ENCODE results near the gene OSBPL3. TPM values are rescaled to one million over a fixed set of nuclear protein-coding genes. Genes with fewer than 3 reads are reported as not detected.

Gene OSBPL3
- total RNA-seq, 1 experiment from 2014 or later = 8.6 TPM

GRCh38 chr7:24860611-24861010 is 119.4 kb downstream of the OSBPL3 start:
- Histone ChIP-seq H3K56ac (ENCODE audit: insufficient read length, low read depth, low read length) (no peak overlapping the region), H3K79me2 (ENCODE audit: insufficient read depth, low read length) (no peaks in the 10 kb centered on the region), H3K9ac (ENCODE audit: extremely low read depth, insufficient read length, low read length) (no peak overlapping the region), H3K14ac (ENCODE audit: insufficient read depth, low read length) (no peak overlapping the region), H4K20me1 (ENCODE audit: control insufficient read depth, insufficient read depth, insufficient read length) (no peaks in the 10 kb centered on the region), H3K18ac (ENCODE audit: insufficient read length, low read depth, low read length) (no peak overlapping the region), H3K23me2 (ENCODE audit: insufficient read length, low read depth, low read length, poor library complexity, severe bottlenecking) (no peaks in the 10 kb centered on the region), H3K4me1 (ENCODE audit: insufficient read depth, low read length) (no peaks in the 10 kb centered on the region), H3K9me3 (ENCODE audit: control insufficient read depth, low read depth, low read length) (no peaks in the 10 kb centered on the region), H3K27ac (ENCODE audit: insufficient read length, low read depth, low read length) (no peak overlapping the region), H4K91ac (ENCODE audit: insufficient read length, low read depth, low read length) (no peak overlapping the region), H2BK20ac (ENCODE audit: low read depth, low read length, poor library complexity, severe bottlenecking) (no peak overlapping the region), H2AFZ (ENCODE audit: low read length) (no peak overlapping the region), H4K8ac (replicated peaks; ENCODE audit: insufficient read length, low read depth, low read length) (no peak overlapping the region), H3K27me3 (ENCODE audit: insufficient read depth, low read length) (no peaks in the 10 kb centered on the region), H3K23ac (ENCODE audit: insufficient read length, low read depth, low read length) (no peak overlapping the region), H2BK120ac (ENCODE audit: low read depth, low read length, poor library complexity, severe bottlenecking) (no peak overlapping the region), H2BK12ac (ENCODE audit: insufficient read length, low read depth, low read length) (no peak overlapping the region), H4K5ac (ENCODE audit: insufficient read length, low read depth, low read length) (no peak overlapping the region), H2BK15ac (ENCODE audit: low read depth, low read length) (no peak overlapping the region), H3K79me1 (ENCODE audit: insufficient read depth, low read depth, low read length, poor library complexity, severe bottlenecking) (no peaks in the 10 kb centered on the region), H2AK5ac (ENCODE audit: insufficient read length, low read length) (no peak overlapping the region), H3K4ac (ENCODE audit: low read depth, low read length) (no peak overlapping the region), H2BK5ac (ENCODE audit: insufficient read length, low read length) (no peak overlapping the region), H3T11ph (ENCODE audit: low read length) (no peak overlapping the region), H3K4me2 (ENCODE audit: insufficient read depth, insufficient read length, low read length) (no peak overlapping the region)
- no peaks in the 10 kb centered on the region for H3K9me3 Mint-ChIP-seq
- no peak overlapping the region for H3K4me3 Mint-ChIP-seq
- no peak for DNase-seq
- WGBS (ENCODE audit: extremely low coverage, insufficient read length, low lambda C conversion rate) = no CpG with 5 or more reads among the region's 2 CpGs
- H3K4me1 Mint-ChIP-seq = no peaks in the 10 kb centered on the region; a peak in 2 of 4 replicates
- no peak for TF ChIP-seq CTCF (conservative IDR thresholded peaks at IDR 0.05)
- no peak overlapping the region for H3K27ac Mint-ChIP-seq
- peaks cover 7 to 17% (median 10%) of the 10 kb centered on the region in 3 experiments for H3K36me3 Mint-ChIP-seq (ENCODE audit: insufficient read depth in 1 of 3, low read depth in 3 of 3)
- H3K27me3 Mint-ChIP-seq (ENCODE audit: low read depth) = no peaks in the 10 kb centered on the region

Measured in H9 (cell line).